ENCODE measurements around the gene USP7. TPM values are rescaled to one million over a fixed set of nuclear protein-coding genes. Genes with fewer than 3 reads are reported as not detected.
"Not testable (repeated sequence)": the region's sequence is repeated elsewhere in the genome, so short reads cannot be mapped to it uniquely, and the experiment has no call there.

The USP7 gene
- total and polyA plus RNA-seq, 10 of the 15 experiments (the other 5 are each of a cell fraction or from before 2014, with no cell fraction given), result 16.2 to 133 (median 60.5) TPM

GRCh38 chr16:8874388-8874787 lies 89.3 kb downstream of the USP7 start:
- ChIA-PET CTCF (interaction anchor here (0.5 to 1.8 kb wide), 8 partner anchors 10 to 134 kb away, joined by 3 to 6 read pairs (median 4); no protein-coding TSS in a partner anchor), RAD21 (ENCODE audit: unreplicated experiment) (interaction anchor here (0.9 to 2.6 kb wide), 2 partner anchors 18 to 213 kb away, joined by 4 to 11 read pairs; no protein-coding TSS in a partner anchor), POLR2A (no interaction called here), SMC1A (ENCODE audit: uncharacterized antibody, unreplicated experiment) (interaction anchor here (0.7 to 2.0 kb wide), 3 partner anchors 18 to 212 kb away, joined by 3 to 6 read pairs (median 5); no protein-coding TSS in a partner anchor)
- BruUV-seq (replicated peaks), result no TSS peak
- no peak overlapping the region for H3K4me3 ChIP-seq
- no peak overlapping the region for H3K27ac ChIP-seq (ENCODE audit: control insufficient read depth, insufficient read depth)
- in situ Hi-C loops (cut with MboI), result no loop called here
- H3K9ac ChIP-seq (ENCODE audit: control insufficient read depth, insufficient read depth, low read length), result no peak overlapping the region
- TF ChIP-seq NFYA (IDR thresholded peaks at IDR 0.05; ENCODE audit: borderline replicate concordance, low read depth, low read length), result no peak
- no peak for TF ChIP-seq IKZF2 (IDR thresholded peaks at IDR 0.05)
- TF ChIP-seq POLR2AphosphoS2 (IDR thresholded peaks at IDR 0.05; ENCODE audit: low read depth, low read length), result no peak
- no peak for TF ChIP-seq CTCF (IDR thresholded peaks at IDR 0.05 in 2 of 3, conservative IDR thresholded peaks at IDR 0.05 in 1 of 3; ENCODE audit: control insufficient read depth in 2 of 3, extremely low read depth in 1 of 3, insufficient read depth in 1 of 3, low read depth in 3 of 3, low read length in 3 of 3)
- no peak for TF ChIP-seq SUPT20H (IDR thresholded peaks at IDR 0.05; ENCODE audit: borderline replicate concordance, control insufficient read depth, low read depth, low read length)
- TF ChIP-seq RB1 (IDR thresholded peaks at IDR 0.05; ENCODE audit: borderline replicate concordance), result no peak
- TF ChIP-seq NR2F1 (conservative IDR thresholded peaks at IDR 0.05), result no peak
- DNase-seq (ENCODE audit: low read depth, low spot score) (no peak), ATAC-seq (no peak), FAIRE-seq (no peak)
- no peaks in the 10 kb centered on the region for H3K9me3 ChIP-seq (replicated peaks; ENCODE audit: control insufficient read depth, insufficient read depth, low read length)
- H2AFZ ChIP-seq (ENCODE audit: control insufficient read depth, low read depth, low read length), result no peak overlapping the region
- H3K4me1 ChIP-seq (ENCODE audit: control insufficient read depth, insufficient read depth, low read length), result peaks cover 32% of the 10 kb centered on the region
- H3K27me3 ChIP-seq (replicated peaks in 1 of 2; ENCODE audit: control insufficient read depth in 2 of 2, insufficient read depth in 2 of 2, low read length in 1 of 2), result no peaks in the 10 kb centered on the region
- H3K79me2 ChIP-seq (ENCODE audit: control insufficient read depth, insufficient read depth, low read length), result no peaks in the 10 kb centered on the region
- H3K4me2 ChIP-seq (ENCODE audit: control insufficient read depth, insufficient read depth), result no peak overlapping the region
- intact Hi-C loops (cut with micrococcal nuclease; ENCODE audit: unreplicated experiment), result no loop called here
- H3K36me3 ChIP-seq (ENCODE audit: control insufficient read depth in 2 of 2, insufficient read depth in 2 of 2, low read length in 1 of 2), result no peaks in the 10 kb centered on the region
- no peaks in the 10 kb centered on the region for H4K20me1 ChIP-seq (ENCODE audit: control insufficient read depth, insufficient read depth)
- 54% methylated on average over 6 of the region's 6 CpGs for WGBS (ENCODE audit: insufficient coverage, insufficient replicate concordance, low lambda C conversion rate, missing lambda C conversion rate)

DNA sequence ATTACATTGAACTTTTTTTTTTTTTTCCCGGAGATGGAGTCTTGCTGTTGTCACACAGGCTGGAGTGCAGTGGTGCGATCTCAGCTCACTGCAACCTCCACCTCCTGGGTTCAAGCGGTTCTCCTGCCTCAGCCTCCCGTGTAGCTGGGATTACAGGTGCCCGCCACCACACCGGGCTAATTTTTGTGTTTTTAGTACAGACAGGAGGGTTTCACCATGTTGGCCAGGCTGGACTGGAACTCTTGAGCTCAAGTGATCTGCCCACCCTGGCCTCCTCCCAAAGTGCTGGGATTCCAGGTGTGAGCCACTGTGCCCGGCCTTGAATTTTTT lies 89.9 kb downstream of the USP7 start:
- H2AFZ ChIP-seq (ENCODE audit: control insufficient read depth, low read depth, low read length); H3K79me2 ChIP-seq (ENCODE audit: control insufficient read depth, insufficient read depth, low read length); H3K27me3 ChIP-seq (replicated peaks in 1 of 2; ENCODE audit: control insufficient read depth in 2 of 2, insufficient read depth in 2 of 2, low read length in 1 of 2); H3K9ac ChIP-seq (ENCODE audit: control insufficient read depth, insufficient read depth, low read length); H3K9me3 ChIP-seq (replicated peaks; ENCODE audit: control insufficient read depth, insufficient read depth, low read length); H3K4me2 ChIP-seq (ENCODE audit: control insufficient read depth, insufficient read depth); H4K20me1 ChIP-seq (ENCODE audit: control insufficient read depth, insufficient read depth); H3K27ac ChIP-seq (ENCODE audit: control insufficient read depth, insufficient read depth); BruUV-seq (replicated peaks); intact Hi-C loops (cut with micrococcal nuclease; ENCODE audit: unreplicated experiment); DNase-seq (ENCODE audit: low read depth, low spot score); POLR2A ChIA-PET; in situ Hi-C loops (cut with MboI); H3K4me3 ChIP-seq; ATAC-seq; H3K36me3 ChIP-seq (ENCODE audit: control insufficient read depth in 2 of 2, insufficient read depth in 2 of 2, low read length in 1 of 2); FAIRE-seq: not testable (repeated sequence)
- CTCF ChIA-PET, result interaction anchor here (0.6 to 2.5 kb wide), 10 partner anchors 9 to 303 kb away, joined by 3 to 10 read pairs (median 4); no protein-coding TSS in a partner anchor
- H3K4me1 ChIP-seq (ENCODE audit: control insufficient read depth, insufficient read depth, low read length), result peaks cover 33% of the 10 kb centered on the region
- SMC1A ChIA-PET (ENCODE audit: uncharacterized antibody, unreplicated experiment), result interaction anchor here (1.5 to 4.4 kb wide), 3 partner anchors 8 to 212 kb away, joined by 5 to 29 read pairs (median 6); partner anchors contain the start of gene LITAFD
- RAD21 ChIA-PET (ENCODE audit: unreplicated experiment), result interaction anchor here (0.9 to 2.6 kb wide), 2 partner anchors 18 to 212 kb away, joined by 4 to 11 read pairs; no protein-coding TSS in a partner anchor
- 100% methylated on average over 7 of the region's 7 CpGs for WGBS (ENCODE audit: insufficient coverage, insufficient replicate concordance, low lambda C conversion rate, missing lambda C conversion rate)

All from GM12878 (cell line).